ENCODE results near the gene NRXN3.

Gene NRXN3

GRCh38 chr14:79627058-79627457 lies 1456.9 kb downstream of the NRXN3 start:
- Histone ChIP-seq H3K36me3 (ENCODE audit: low read length) (no peaks in the 10 kb centered on the region), H3K79me2 (ENCODE audit: insufficient read depth, low read length) (no peaks in the 10 kb centered on the region), H3K4me3 (ENCODE audit: insufficient read depth, low read length, poor library complexity, severe bottlenecking) (no peak overlapping the region), H3F3A (ENCODE audit: insufficient read depth) (no peaks in the 10 kb centered on the region), H3K9me3 (ENCODE audit: insufficient read depth, low read length) (no peaks in the 10 kb centered on the region), H3K27me3 (ENCODE audit: low read length) (no peaks in the 10 kb centered on the region), H3K9me2 (replicated peaks; ENCODE audit: insufficient read depth, low read length) (no peaks in the 10 kb centered on the region), H3K9ac (ENCODE audit: low read length) (no peak overlapping the region), H3K27ac (ENCODE audit: low read depth, low read length) (no peak overlapping the region), H3K4me2 (ENCODE audit: low read depth, low read length, poor library complexity, severe bottlenecking) (no peak overlapping the region), H2AFZ (ENCODE audit: low read depth, low read length, severe bottlenecking) (no peak overlapping the region), H4K20me1 (ENCODE audit: low read depth, low read length) (no peaks in the 10 kb centered on the region)
- TF ChIP-seq CTCF (IDR thresholded peaks at IDR 0.05; ENCODE audit: insufficient read depth, low read length, poor library complexity, severe bottlenecking) (no peak), EZH2phosphoT487 (conservative IDR thresholded peaks at IDR 0.05; ENCODE audit: low read length) (no peak)

- no peak overlapping the region for H2AFZ ChIP-seq (ENCODE audit: low read depth, low read length, severe bottlenecking)
- no peaks in the 10 kb centered on the region for H3K79me2 ChIP-seq (ENCODE audit: insufficient read depth, low read length)
- H4K20me1 ChIP-seq (ENCODE audit: low read depth, low read length), result no peaks in the 10 kb centered on the region
- no peak for TF ChIP-seq EZH2phosphoT487 (conservative IDR thresholded peaks at IDR 0.05; ENCODE audit: low read length)
- TF ChIP-seq CTCF (IDR thresholded peaks at IDR 0.05; ENCODE audit: insufficient read depth, low read length, poor library complexity, severe bottlenecking), result no peak
- H3K9me2 ChIP-seq (replicated peaks; ENCODE audit: insufficient read depth, low read length), result no peaks in the 10 kb centered on the region
- no peaks in the 10 kb centered on the region for H3K27me3 ChIP-seq (ENCODE audit: low read length)
- no peaks in the 10 kb centered on the region for H3K9me3 ChIP-seq (ENCODE audit: insufficient read depth, low read length)
- no peaks in the 10 kb centered on the region for H3K36me3 ChIP-seq (ENCODE audit: low read length)
- no peak overlapping the region for H3K4me3 ChIP-seq (ENCODE audit: insufficient read depth, low read length, poor library complexity, severe bottlenecking)
- no peaks in the 10 kb centered on the region for H3F3A ChIP-seq (ENCODE audit: insufficient read depth)
- H3K27ac ChIP-seq (ENCODE audit: low read depth, low read length), result no peak overlapping the region
- H3K4me2 ChIP-seq (ENCODE audit: low read depth, low read length, poor library complexity, severe bottlenecking), result no peak overlapping the region
- H3K9ac ChIP-seq (ENCODE audit: low read length), result no peak overlapping the region
Measured at GRCh38 chr14:79629411-79630287, 1459.5 kb downstream of the NRXN3 start.

- H3K79me2 ChIP-seq (ENCODE audit: insufficient read depth, low read length), result no peaks in the 10 kb centered on the region
- no peak overlapping the region for H2AFZ ChIP-seq (ENCODE audit: low read depth, low read length, severe bottlenecking)
- no peaks in the 10 kb centered on the region for H3K9me3 ChIP-seq (ENCODE audit: insufficient read depth, low read length)
- no peaks in the 10 kb centered on the region for H3K27me3 ChIP-seq (ENCODE audit: low read length)
- TF ChIP-seq CTCF (IDR thresholded peaks at IDR 0.05; ENCODE audit: insufficient read depth, low read length, poor library complexity, severe bottlenecking), result no peak
- H3K36me3 ChIP-seq (ENCODE audit: low read length), result no peaks in the 10 kb centered on the region
- no peaks in the 10 kb centered on the region for H3F3A ChIP-seq (ENCODE audit: insufficient read depth)
- no peak overlapping the region for H3K4me3 ChIP-seq (ENCODE audit: insufficient read depth, low read length, poor library complexity, severe bottlenecking)
- H3K9ac ChIP-seq (ENCODE audit: low read length), result no peak overlapping the region
- no peak overlapping the region for H3K4me2 ChIP-seq (ENCODE audit: low read depth, low read length, poor library complexity, severe bottlenecking)
- H4K20me1 ChIP-seq (ENCODE audit: low read depth, low read length), result no peaks in the 10 kb centered on the region
- H3K9me2 ChIP-seq (replicated peaks; ENCODE audit: insufficient read depth, low read length), result no peaks in the 10 kb centered on the region
- no peak overlapping the region for H3K27ac ChIP-seq (ENCODE audit: low read depth, low read length)
Measured at GRCh38 chr14:79630288-79630960, 1460.3 kb downstream of the NRXN3 start.
